PC-9 (cell line): Measurements from ENCODE around the gene DYNLL2.
"Not testable (repeated sequence)": the region's sequence is repeated elsewhere in the genome, so short reads cannot be mapped to it uniquely, and the experiment has no call there.

Experiments
- CTCF ChIP-seq: fragments of 200-600 bp; sonication (generic); conservative IDR thresholded peaks from 2 replicates; pipeline ENCODE4 v1.6.1; 2017; ENCODE audit warnings: mixed run types, antibody characterized with exemption, mild to moderate bottlenecking, moderate library complexity
- EZH2 ChIP-seq: fragments of 200-600 bp; sonication (generic); IDR thresholded peaks from 2 replicates; pipeline ENCODE4 v1.8.0; 2017; ENCODE audit warnings: antibody characterized with exemption, low read depth

- TF ChIP-seq EZH2, CTCF: not testable (repeated sequence)
Observed at GRCh38 chr17:58073266-58073665, 10.0 kb upstream of the DYNLL2 start.
